WTC11 (cell line): ENCODE data around the gene KDM1A. TPM values are rescaled to one million over a fixed set of nuclear protein-coding genes. Genes with fewer than 3 reads are reported as not detected.

Source experiments
- ATAC-seq: fragments of 200-7000 bp; cut with Tn5 transposase; 2 replicates; pipeline ENCODE4 v1.10.0; 2021; ENCODE audit warnings: mild to moderate bottlenecking, moderate library complexity
- CTCF ChIA-PET: fragments of 300-600 bp; sonication (Branson Sonifier 250); formaldehyde crosslinking; loops from one replicate; lab custom pipeline; 2021; ENCODE audit warnings: antibody characterized with exemption; lab: Charles Lee
- POLR2A ChIA-PET: fragments of 350-600 bp; sonication (Branson Sonifier 250); formaldehyde crosslinking; loops from one replicate; lab custom pipeline; 2021; ENCODE audit warnings: antibody characterized with exemption; lab: Charles Lee
- DNase-seq: peaks from one replicate; pipeline ENCODE4 v3.0.0; 2021; ENCODE audit warnings: low spot score
- H3K27ac Mint-ChIP-seq: 2 replicates; pipeline ENCODE4 v1.8.0; 2021; ENCODE audit warnings: mixed read lengths
- H3K27me3 Mint-ChIP-seq: 2 replicates; pipeline ENCODE4 v1.8.0; 2021; ENCODE audit warnings: low read depth, mild to moderate bottlenecking, moderate library complexity, mixed read lengths
- H3K36me3 Mint-ChIP-seq: 2 replicates; pipeline ENCODE4 v1.8.0; 2021; ENCODE audit warnings: mixed read lengths
- H3K4me1 Mint-ChIP-seq: 2 replicates; pipeline ENCODE4 v1.8.0; 2022; ENCODE audit warnings: mixed read lengths
- H3K4me3 Mint-ChIP-seq: 2 replicates; pipeline ENCODE4 v1.8.0; 2021; ENCODE audit warnings: mild to moderate bottlenecking, moderate library complexity, mixed read lengths
- H3K9me3 Mint-ChIP-seq: 2 replicates; pipeline ENCODE4 v1.8.0; 2021; ENCODE audit warnings: mixed read lengths
- ATF2 ChIP-seq: sonication (generic); formaldehyde crosslinking; IDR thresholded peaks from 2 replicates; pipeline ENCODE4 v1.8.1; 2022; ENCODE audit warnings: low read depth, missing genetic modification reagents, borderline replicate concordance
- CBFB ChIP-seq: sonication (generic); formaldehyde crosslinking; IDR thresholded peaks from 2 replicates; pipeline ENCODE4 v1.8.1; 2022; ENCODE audit warnings: mild to moderate bottlenecking, low read depth, missing genetic modification reagents
- E2F4 ChIP-seq: sonication (generic); formaldehyde crosslinking; IDR thresholded peaks from 2 replicates; pipeline ENCODE4 v1.8.1; 2022; ENCODE audit warnings: low read depth, mild to moderate bottlenecking, moderate library complexity, missing genetic modification reagents, borderline replicate concordance
- ERG ChIP-seq: fragments of 250-450 bp; sonication (Bioruptor Pico); IDR thresholded peaks from 2 replicates; pipeline ENCODE4 v1.8.0; 2021; ENCODE audit warnings: mild to moderate bottlenecking
- OVOL2 ChIP-seq: fragments of 250-450 bp; sonication (Bioruptor Pico); IDR thresholded peaks from 2 replicates; pipeline ENCODE4 v1.9.0; 2021; ENCODE audit warnings: mild to moderate bottlenecking, borderline replicate concordance
- SMAD3 ChIP-seq: sonication (generic); formaldehyde crosslinking; IDR thresholded peaks from 2 replicates; pipeline ENCODE4 v1.8.0; 2022; ENCODE audit warnings: missing genetic modification reagents, mild to moderate bottlenecking, borderline replicate concordance
- TCF7 ChIP-seq: sonication (generic); formaldehyde crosslinking; IDR thresholded peaks from 2 replicates; pipeline ENCODE4 v1.8.0; 2022; ENCODE audit warnings: mild to moderate bottlenecking, low read depth, missing genetic modification reagents, moderate library complexity
- ZNF281 ChIP-seq: sonication (generic); formaldehyde crosslinking; IDR thresholded peaks from 2 replicates; pipeline ENCODE4 v1.8.0; 2023; ENCODE audit warnings: mild to moderate bottlenecking, missing genetic modification reagents
- ZNF512 ChIP-seq: sonication (generic); formaldehyde crosslinking; IDR thresholded peaks from 2 replicates; pipeline ENCODE4 v1.8.1; 2022; ENCODE audit warnings: missing genetic modification reagents, borderline replicate concordance
- total RNA-seq: library from RNA; stranded (reverse); gene quantifications from 3 replicates; pipeline ENCODE4 v1.2.3, GENCODE V29; 2021
- TF ChIP-seq, protein P1 (sequence below): sonication (generic); formaldehyde crosslinking; conservative IDR thresholded peaks from 2 replicates; pipeline ENCODE4 v1.8.1; 2023; ENCODE audit warnings: mild to moderate bottlenecking, low read depth, missing genetic modification reagents, moderate library complexity
- TF ChIP-seq, protein P2 (sequence below): fragments of 250-450 bp; sonication (Bioruptor Pico); IDR thresholded peaks from 2 replicates; pipeline ENCODE4 v1.9.0; 2021; ENCODE audit warnings: mild to moderate bottlenecking, borderline replicate concordance
- TF ChIP-seq, protein P3 (sequence below): sonication (generic); formaldehyde crosslinking; IDR thresholded peaks from 2 replicates; pipeline ENCODE4 v1.8.0; 2022; ENCODE audit warnings: mild to moderate bottlenecking, missing genetic modification reagents
- TF ChIP-seq, protein P4 (sequence below): sonication (generic); formaldehyde crosslinking; IDR thresholded peaks from 2 replicates; pipeline ENCODE4 v1.8.1; 2022; ENCODE audit warnings: mild to moderate bottlenecking, missing genetic modification reagents, moderate library complexity, borderline replicate concordance

The KDM1A gene
- total RNA-seq, 1 experiment from 2014 or later, result 226 TPM

DNA sequence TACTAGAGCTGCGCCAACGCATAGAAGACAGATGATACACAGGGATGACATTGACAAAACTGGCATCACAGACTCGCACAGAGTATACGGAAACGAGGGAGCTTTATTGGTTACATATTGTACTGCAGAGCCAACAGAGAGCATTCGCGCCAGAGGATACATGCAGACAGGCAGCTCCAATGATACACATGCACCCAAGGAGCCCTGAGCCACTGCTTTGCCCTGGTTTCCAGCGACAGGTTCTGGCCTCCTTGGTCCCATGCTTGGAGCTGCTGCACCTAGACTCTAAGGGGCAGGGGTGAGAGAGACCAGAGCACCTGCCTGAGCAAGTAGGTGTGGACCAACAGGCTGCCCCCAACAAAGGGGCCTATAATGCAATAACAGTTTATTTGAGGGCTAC is 65.6 kb downstream of the KDM1A start (continued):
- TF ChIP-seq ZNF281 (CRISPR knock-in tag), result no peak
- TF ChIP-seq, all 79 proteins: peak for 0

GRCh38 chr1:23085696-23086095 is 66.4 kb downstream of the KDM1A start:
- no peak for ATAC-seq
- POLR2A ChIA-PET, result no interaction called here
- Mint-ChIP-seq H3K4me1 (peaks cover 3% of the 10 kb centered on the region; the same call in 1 of the 2 replicates), H3K36me3 (peaks cover 71% of the 10 kb centered on the region), H3K27ac (no peak overlapping the region; the same call in 1 of the 2 replicates), H3K4me3 (no peak overlapping the region), H3K9me3 (no peaks in the 10 kb centered on the region), H3K27me3 (no peaks in the 10 kb centered on the region)
- no peak for DNase-seq
- CTCF ChIA-PET, result interaction anchor here (0.6 to 2.7 kb wide), 7 partner anchors 14 to 381 kb away, joined by 3 to 17 read pairs (median 4); no protein-coding TSS in a partner anchor
- no peak for TF ChIP-seq ERG (CRISPR knock-in tag)
- TF ChIP-seq SMAD3, result no peak
- TF ChIP-seq ATF2 (CRISPR knock-in tag), result no peak
- TF ChIP-seq, protein P1, sequence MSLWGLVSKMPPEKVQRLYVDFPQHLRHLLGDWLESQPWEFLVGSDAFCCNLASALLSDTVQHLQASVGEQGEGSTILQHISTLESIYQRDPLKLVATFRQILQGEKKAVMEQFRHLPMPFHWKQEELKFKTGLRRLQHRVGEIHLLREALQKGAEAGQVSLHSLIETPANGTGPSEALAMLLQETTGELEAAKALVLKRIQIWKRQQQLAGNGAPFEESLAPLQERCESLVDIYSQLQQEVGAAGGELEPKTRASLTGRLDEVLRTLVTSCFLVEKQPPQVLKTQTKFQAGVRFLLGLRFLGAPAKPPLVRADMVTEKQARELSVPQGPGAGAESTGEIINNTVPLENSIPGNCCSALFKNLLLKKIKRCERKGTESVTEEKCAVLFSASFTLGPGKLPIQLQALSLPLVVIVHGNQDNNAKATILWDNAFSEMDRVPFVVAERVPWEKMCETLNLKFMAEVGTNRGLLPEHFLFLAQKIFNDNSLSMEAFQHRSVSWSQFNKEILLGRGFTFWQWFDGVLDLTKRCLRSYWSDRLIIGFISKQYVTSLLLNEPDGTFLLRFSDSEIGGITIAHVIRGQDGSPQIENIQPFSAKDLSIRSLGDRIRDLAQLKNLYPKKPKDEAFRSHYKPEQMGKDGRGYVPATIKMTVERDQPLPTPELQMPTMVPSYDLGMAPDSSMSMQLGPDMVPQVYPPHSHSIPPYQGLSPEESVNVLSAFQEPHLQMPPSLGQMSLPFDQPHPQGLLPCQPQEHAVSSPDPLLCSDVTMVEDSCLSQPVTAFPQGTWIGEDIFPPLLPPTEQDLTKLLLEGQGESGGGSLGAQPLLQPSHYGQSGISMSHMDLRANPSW (CRISPR knock-in tag), result no peak
- TF ChIP-seq CBFB (CRISPR knock-in tag), result no peak
- no peak for TF ChIP-seq E2F4 (CRISPR knock-in tag)
- TF ChIP-seq, protein P2, sequence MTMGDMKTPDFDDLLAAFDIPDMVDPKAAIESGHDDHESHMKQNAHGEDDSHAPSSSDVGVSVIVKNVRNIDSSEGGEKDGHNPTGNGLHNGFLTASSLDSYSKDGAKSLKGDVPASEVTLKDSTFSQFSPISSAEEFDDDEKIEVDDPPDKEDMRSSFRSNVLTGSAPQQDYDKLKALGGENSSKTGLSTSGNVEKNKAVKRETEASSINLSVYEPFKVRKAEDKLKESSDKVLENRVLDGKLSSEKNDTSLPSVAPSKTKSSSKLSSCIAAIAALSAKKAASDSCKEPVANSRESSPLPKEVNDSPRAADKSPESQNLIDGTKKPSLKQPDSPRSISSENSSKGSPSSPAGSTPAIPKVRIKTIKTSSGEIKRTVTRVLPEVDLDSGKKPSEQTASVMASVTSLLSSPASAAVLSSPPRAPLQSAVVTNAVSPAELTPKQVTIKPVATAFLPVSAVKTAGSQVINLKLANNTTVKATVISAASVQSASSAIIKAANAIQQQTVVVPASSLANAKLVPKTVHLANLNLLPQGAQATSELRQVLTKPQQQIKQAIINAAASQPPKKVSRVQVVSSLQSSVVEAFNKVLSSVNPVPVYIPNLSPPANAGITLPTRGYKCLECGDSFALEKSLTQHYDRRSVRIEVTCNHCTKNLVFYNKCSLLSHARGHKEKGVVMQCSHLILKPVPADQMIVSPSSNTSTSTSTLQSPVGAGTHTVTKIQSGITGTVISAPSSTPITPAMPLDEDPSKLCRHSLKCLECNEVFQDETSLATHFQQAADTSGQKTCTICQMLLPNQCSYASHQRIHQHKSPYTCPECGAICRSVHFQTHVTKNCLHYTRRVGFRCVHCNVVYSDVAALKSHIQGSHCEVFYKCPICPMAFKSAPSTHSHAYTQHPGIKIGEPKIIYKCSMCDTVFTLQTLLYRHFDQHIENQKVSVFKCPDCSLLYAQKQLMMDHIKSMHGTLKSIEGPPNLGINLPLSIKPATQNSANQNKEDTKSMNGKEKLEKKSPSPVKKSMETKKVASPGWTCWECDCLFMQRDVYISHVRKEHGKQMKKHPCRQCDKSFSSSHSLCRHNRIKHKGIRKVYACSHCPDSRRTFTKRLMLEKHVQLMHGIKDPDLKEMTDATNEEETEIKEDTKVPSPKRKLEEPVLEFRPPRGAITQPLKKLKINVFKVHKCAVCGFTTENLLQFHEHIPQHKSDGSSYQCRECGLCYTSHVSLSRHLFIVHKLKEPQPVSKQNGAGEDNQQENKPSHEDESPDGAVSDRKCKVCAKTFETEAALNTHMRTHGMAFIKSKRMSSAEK (CRISPR knock-in tag), result no peak
- no peak for TF ChIP-seq OVOL2 (CRISPR knock-in tag)
- TF ChIP-seq, protein P3, sequence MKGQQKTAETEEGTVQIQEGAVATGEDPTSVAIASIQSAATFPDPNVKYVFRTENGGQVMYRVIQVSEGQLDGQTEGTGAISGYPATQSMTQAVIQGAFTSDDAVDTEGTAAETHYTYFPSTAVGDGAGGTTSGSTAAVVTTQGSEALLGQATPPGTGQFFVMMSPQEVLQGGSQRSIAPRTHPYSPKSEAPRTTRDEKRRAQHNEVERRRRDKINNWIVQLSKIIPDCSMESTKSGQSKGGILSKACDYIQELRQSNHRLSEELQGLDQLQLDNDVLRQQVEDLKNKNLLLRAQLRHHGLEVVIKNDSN, result no peak
- TF ChIP-seq TCF7, result no peak
- TF ChIP-seq, protein P4, sequence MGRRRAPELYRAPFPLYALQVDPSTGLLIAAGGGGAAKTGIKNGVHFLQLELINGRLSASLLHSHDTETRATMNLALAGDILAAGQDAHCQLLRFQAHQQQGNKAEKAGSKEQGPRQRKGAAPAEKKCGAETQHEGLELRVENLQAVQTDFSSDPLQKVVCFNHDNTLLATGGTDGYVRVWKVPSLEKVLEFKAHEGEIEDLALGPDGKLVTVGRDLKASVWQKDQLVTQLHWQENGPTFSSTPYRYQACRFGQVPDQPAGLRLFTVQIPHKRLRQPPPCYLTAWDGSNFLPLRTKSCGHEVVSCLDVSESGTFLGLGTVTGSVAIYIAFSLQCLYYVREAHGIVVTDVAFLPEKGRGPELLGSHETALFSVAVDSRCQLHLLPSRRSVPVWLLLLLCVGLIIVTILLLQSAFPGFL (CRISPR knock-in tag), result no peak
- TF ChIP-seq ZNF512 (CRISPR knock-in tag), result no peak
